HUDEP-2 (cell line): Measurements from ENCODE around the gene NEURL1.
"Not testable (repeated sequence)": the region's sequence is repeated elsewhere in the genome, so short reads cannot be mapped to it uniquely, and the experiment has no call there.

ENCODE experiments used
- DNase-seq, 76 experiments: peaks; one replicate each; lab custom pipeline; 2025; ENCODE audit not compliant: unreplicated experiment in 76 of 76; lab: John Stamatoyannopoulos, UW

The NEURL1 gene

GRCh38 chr10:103619424-103620351, 126.2 kb downstream of the NEURL1 start:
- DNase-seq, result peak in 16 of 76 experiments; percentile 8 to 69 (median 38)

GRCh38 chr10:103620352-103620740, 126.8 kb downstream of the NEURL1 start:
- DNase-seq, result peak in 18 of 76 experiments; percentile 18 to 49 (median 34)

- DNase-seq, result peak in 14 of 76 experiments; percentile 12 to 58 (median 24)
These were observed 127.6 kb downstream of the NEURL1 start for GRCh38 chr10:103620891-103621782.

- no peak for DNase-seq
These were observed 128.2 kb downstream of the NEURL1 start for GRCh38 chr10:103621783-103622125.

GRCh38 chr10:103622286-103622685, 128.8 kb downstream of the NEURL1 start:
- no peak for DNase-seq

GRCh38 chr10:103622935-103623574, 129.6 kb downstream of the NEURL1 start:
- DNase-seq, result no peak

GRCh38 chr10:103626178-103626577, 132.7 kb downstream of the NEURL1 start:
- peak in 2 of 76 experiments; percentile 34 to 55 for DNase-seq

GRCh38 chr10:103627111-103627892, 133.8 kb downstream of the NEURL1 start:
- DNase-seq, result peak in 5 of 76 experiments; percentile 13 to 31 (median 20)

- peak in 3 of 76 experiments; percentile 15 to 52 (median 20) for DNase-seq
These were observed 134.4 kb downstream of the NEURL1 start for GRCh38 chr10:103627893-103628292.

GRCh38 chr10:103629581-103629980, 136.1 kb downstream of the NEURL1 start:
- no peak for DNase-seq

GRCh38 chr10:103630156-103630555, 136.7 kb downstream of the NEURL1 start:
- peak in 3 of 76 experiments; percentile 10 to 32 (median 11) for DNase-seq

GRCh38 chr10:103632247-103632642, 138.7 kb downstream of the NEURL1 start:
- DNase-seq, result peak in 3 of 76 experiments; percentile 8 to 25 (median 17)

- DNase-seq, result not testable (repeated sequence)
These were observed 139.4 kb downstream of the NEURL1 start for GRCh38 chr10:103632871-103633270.

GRCh38 chr10:103633846-103634245, 140.3 kb downstream of the NEURL1 start:
- no peak for DNase-seq

GRCh38 chr10:103635580-103635979, 142.1 kb downstream of the NEURL1 start:
- DNase-seq, result no peak

- no peak for DNase-seq
These were observed 143.0 kb downstream of the NEURL1 start for GRCh38 chr10:103636492-103636891.

GRCh38 chr10:103637011-103637410, 143.5 kb downstream of the NEURL1 start:
- DNase-seq, result no peak

GRCh38 chr10:103637927-103638557, 144.5 kb downstream of the NEURL1 start:
- DNase-seq, result no peak

GRCh38 chr10:103638948-103639347, 145.4 kb downstream of the NEURL1 start:
- peak in 26 of 76 experiments; percentile 12 to 74 (median 30) for DNase-seq
